ENCODE results near the gene PXDC1.

The PXDC1 gene

DNA sequence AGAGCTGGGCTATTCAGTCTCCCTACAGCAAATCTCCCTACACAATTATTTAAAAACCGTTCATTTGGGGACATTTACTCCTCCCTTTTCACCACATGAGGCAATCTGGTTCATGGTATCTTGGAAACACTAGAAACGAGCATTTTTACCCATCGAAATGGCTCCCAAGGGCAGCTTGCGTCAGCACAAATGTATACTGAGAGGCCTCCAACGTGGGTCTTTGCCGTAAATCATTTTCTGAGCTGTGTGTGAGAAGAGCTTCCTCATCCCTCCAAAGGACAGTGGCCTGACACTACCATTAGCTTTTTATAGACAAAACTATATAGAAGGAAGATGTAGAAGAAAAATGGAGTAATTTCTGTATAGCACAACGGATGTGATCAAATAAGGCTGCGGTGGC is 30.0 kb upstream of the PXDC1 start:
- Histone ChIP-seq H3K36me3 (ENCODE audit: insufficient read depth, insufficient read length, low read length) (no peaks in the 10 kb centered on the region), H3K4me3 (ENCODE audit: insufficient read length, low read depth) (no peak overlapping the region), H3K9me3 (ENCODE audit: insufficient read depth, low read length) (no peaks in the 10 kb centered on the region), H3K27me3 (ENCODE audit: insufficient read depth, insufficient read length) (no peaks in the 10 kb centered on the region), H3K4me1 (ENCODE audit: insufficient read depth, insufficient read length) (peaks cover 3% of the 10 kb centered on the region), H3K9ac (ENCODE audit: insufficient read length, low read depth) (no peak overlapping the region)
- DNase-seq (ENCODE audit: low read depth, low spot score): no peak
- no peak for TF ChIP-seq SUZ12 (IDR thresholded peaks at IDR 0.05; ENCODE audit: extremely low read depth, insufficient read depth, insufficient read length)
- no peak for TF ChIP-seq YY1 (IDR thresholded peaks at IDR 0.05; ENCODE audit: insufficient read depth, insufficient read length)
- no peak for TF ChIP-seq ZNF274 (IDR thresholded peaks at IDR 0.05; ENCODE audit: low read depth, low read length)

DNA sequence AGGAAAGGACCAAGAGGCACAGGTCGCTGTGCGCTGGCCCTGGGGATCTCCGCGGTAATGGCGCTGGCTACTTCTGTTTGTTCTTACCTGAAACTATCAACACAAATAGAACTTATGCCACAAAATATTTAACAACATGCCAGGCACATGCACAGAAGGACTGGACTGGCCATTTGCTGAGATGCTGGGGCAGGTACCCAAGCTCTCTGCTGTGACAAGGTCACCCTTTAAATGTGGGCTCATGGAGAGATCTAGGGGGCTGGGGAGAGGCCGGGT is 28.0 kb upstream of the PXDC1 start:
- TF ChIP-seq SUZ12 (IDR thresholded peaks at IDR 0.05; ENCODE audit: extremely low read depth, insufficient read depth, insufficient read length): no peak
- no peak for TF ChIP-seq ZNF274 (IDR thresholded peaks at IDR 0.05; ENCODE audit: low read depth, low read length)
- TF ChIP-seq YY1 (IDR thresholded peaks at IDR 0.05; ENCODE audit: insufficient read depth, insufficient read length): no peak
- no peak for DNase-seq (ENCODE audit: low read depth, low spot score)
- Histone ChIP-seq H3K4me3 (ENCODE audit: insufficient read length, low read depth) (no peak overlapping the region), H3K4me1 (ENCODE audit: insufficient read depth, insufficient read length) (peaks cover 3% of the 10 kb centered on the region), H3K27me3 (ENCODE audit: insufficient read depth, insufficient read length) (no peaks in the 10 kb centered on the region), H3K9ac (ENCODE audit: insufficient read length, low read depth) (no peak overlapping the region), H3K36me3 (ENCODE audit: insufficient read depth, insufficient read length, low read length) (no peaks in the 10 kb centered on the region), H3K9me3 (ENCODE audit: insufficient read depth, low read length) (no peaks in the 10 kb centered on the region)

DNA sequence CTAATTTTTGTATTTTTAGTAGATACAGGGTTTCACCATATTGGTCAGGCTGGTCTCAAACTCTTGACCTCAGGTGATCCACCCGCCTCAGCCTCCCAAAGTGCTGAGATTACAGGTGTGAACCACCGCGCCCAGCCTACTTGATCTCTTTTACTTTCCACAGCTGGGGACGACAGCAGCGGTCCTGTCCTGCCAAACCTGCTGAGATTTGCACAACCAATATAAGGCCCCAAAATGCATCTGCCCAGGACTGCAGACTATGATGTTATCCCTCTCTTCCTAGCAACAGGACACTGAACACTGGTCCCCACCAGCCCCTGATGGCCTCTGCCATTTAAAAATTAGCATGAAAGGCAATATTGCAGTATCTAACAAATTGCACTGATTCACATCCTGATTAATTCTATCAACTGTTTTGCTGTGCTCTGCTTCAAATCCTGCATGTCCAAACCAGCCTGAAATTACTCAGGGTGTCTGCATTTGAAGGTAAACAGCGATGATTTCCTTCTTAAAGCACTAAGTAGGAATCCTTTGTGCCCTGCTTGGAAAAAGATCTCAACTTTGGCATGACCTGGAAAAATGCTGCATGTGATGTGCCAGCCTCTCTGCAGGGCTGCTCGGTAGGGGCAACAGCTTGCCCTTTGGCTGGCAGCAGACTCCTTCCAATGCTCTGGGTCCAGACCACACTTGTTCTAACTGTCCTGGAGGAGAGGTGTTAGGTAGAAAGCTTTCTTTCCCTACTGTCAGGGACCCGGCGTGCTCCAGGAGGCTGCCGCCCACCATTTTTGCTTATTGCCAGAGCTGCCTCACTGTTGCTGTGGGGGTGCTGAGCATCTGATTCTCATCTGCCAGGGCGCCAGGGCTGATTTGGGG is 27.4 kb upstream of the PXDC1 start:
- Histone ChIP-seq H3K36me3 (ENCODE audit: insufficient read depth, insufficient read length, low read length) (no peaks in the 10 kb centered on the region), H3K9ac (ENCODE audit: insufficient read length, low read depth) (no peak overlapping the region), H3K27me3 (ENCODE audit: insufficient read depth, insufficient read length) (no peaks in the 10 kb centered on the region), H3K4me3 (ENCODE audit: insufficient read length, low read depth) (no peak overlapping the region), H3K4me1 (ENCODE audit: insufficient read depth, insufficient read length) (peaks cover 3% of the 10 kb centered on the region), H3K9me3 (ENCODE audit: insufficient read depth, low read length) (no peaks in the 10 kb centered on the region)
- TF ChIP-seq SUZ12 (IDR thresholded peaks at IDR 0.05; ENCODE audit: extremely low read depth, insufficient read depth, insufficient read length) (no peak), YY1 (IDR thresholded peaks at IDR 0.05; ENCODE audit: insufficient read depth, insufficient read length) (no peak), ZNF274 (IDR thresholded peaks at IDR 0.05; ENCODE audit: low read depth, low read length) (no peak)
- DNase-seq (ENCODE audit: low read depth, low spot score): no peak

DNA sequence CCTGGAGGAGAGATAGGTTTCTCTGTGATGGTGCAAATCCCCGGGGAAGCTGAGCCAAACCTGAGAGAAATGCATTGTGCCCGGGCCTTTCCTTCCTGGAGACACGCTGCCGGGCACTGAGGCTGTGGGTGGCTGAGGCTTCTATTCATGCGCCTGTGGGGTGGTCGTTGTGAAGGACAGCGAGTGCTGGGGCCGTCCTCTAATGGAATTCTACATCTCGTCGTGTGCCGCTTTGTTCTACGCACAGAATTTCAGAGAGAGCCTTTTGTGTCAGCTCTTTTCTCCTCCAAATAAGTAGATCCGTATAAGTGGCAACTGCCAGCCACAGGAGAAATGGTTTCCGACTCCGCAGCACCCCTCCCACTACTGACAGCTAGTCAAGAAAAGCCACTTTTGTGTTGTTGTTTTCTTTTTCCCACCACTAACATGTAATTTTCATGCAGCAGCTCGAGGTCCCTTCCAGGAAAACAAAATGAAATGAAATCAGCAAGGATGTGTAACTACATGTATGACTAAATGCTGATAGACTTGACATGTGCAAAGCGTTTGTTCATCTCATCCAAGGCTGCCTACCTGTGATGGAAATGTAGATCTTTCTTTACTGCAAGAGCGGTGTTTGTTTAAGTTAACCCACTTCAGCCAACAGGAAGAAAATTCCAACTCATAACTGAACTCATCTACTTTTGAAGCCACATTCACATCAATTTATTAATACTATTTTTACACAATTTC is 26.4 kb upstream of the PXDC1 start:
- TF ChIP-seq YY1 (IDR thresholded peaks at IDR 0.05; ENCODE audit: insufficient read depth, insufficient read length) (no peak), SUZ12 (IDR thresholded peaks at IDR 0.05; ENCODE audit: extremely low read depth, insufficient read depth, insufficient read length) (no peak), ZNF274 (IDR thresholded peaks at IDR 0.05; ENCODE audit: low read depth, low read length) (no peak)
- Histone ChIP-seq H3K4me1 (ENCODE audit: insufficient read depth, insufficient read length) (peaks cover 3% of the 10 kb centered on the region), H3K9me3 (ENCODE audit: insufficient read depth, low read length) (no peaks in the 10 kb centered on the region), H3K27me3 (ENCODE audit: insufficient read depth, insufficient read length) (no peaks in the 10 kb centered on the region), H3K36me3 (ENCODE audit: insufficient read depth, insufficient read length, low read length) (no peaks in the 10 kb centered on the region), H3K4me3 (ENCODE audit: insufficient read length, low read depth) (no peak overlapping the region), H3K9ac (ENCODE audit: insufficient read length, low read depth) (no peak overlapping the region)
- no peak for DNase-seq (ENCODE audit: low read depth, low spot score)

DNA sequence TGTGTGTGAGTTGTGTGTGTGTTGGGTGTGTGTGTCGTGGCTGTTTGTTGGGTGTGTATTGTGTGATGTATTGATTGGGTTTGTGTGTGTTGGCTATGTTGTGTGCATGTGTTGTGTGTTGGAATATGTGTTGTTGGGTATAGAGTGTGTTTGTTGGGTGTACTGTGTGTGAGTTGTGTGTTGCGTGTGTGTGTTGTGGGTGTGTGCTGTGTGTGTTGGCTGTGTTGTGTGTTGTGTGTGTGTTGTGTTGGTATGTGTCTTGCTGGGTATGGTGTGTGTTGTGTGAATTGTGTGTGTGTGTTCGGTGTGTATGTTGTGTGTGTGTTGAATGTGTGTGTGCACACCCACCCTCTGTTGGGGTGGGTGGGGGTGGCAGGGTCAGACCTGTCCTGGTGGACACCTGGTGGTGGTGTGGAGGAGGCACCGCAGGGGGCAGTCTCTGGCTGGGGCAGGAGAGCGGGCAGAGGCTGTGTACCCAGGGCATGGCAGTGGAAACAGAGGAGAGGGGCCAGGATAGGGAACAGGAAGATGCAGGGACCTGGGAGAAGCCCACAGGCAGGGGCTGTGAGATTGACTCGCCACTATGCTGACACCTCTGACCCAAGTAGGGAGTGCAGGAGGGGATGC is 25.5 kb upstream of the PXDC1 start:
- Histone ChIP-seq H3K4me3 (ENCODE audit: insufficient read length, low read depth) (no peak overlapping the region), H3K9me3 (ENCODE audit: insufficient read depth, low read length) (no peaks in the 10 kb centered on the region), H3K36me3 (ENCODE audit: insufficient read depth, insufficient read length, low read length) (no peaks in the 10 kb centered on the region), H3K4me1 (ENCODE audit: insufficient read depth, insufficient read length) (peaks cover 3% of the 10 kb centered on the region), H3K9ac (ENCODE audit: insufficient read length, low read depth) (no peak overlapping the region), H3K27me3 (ENCODE audit: insufficient read depth, insufficient read length) (no peaks in the 10 kb centered on the region)
- TF ChIP-seq ZNF274 (IDR thresholded peaks at IDR 0.05; ENCODE audit: low read depth, low read length) (no peak), SUZ12 (IDR thresholded peaks at IDR 0.05; ENCODE audit: extremely low read depth, insufficient read depth, insufficient read length) (no peak), YY1 (IDR thresholded peaks at IDR 0.05; ENCODE audit: insufficient read depth, insufficient read length) (no peak)
- DNase-seq (ENCODE audit: low read depth, low spot score): no peak

DNA sequence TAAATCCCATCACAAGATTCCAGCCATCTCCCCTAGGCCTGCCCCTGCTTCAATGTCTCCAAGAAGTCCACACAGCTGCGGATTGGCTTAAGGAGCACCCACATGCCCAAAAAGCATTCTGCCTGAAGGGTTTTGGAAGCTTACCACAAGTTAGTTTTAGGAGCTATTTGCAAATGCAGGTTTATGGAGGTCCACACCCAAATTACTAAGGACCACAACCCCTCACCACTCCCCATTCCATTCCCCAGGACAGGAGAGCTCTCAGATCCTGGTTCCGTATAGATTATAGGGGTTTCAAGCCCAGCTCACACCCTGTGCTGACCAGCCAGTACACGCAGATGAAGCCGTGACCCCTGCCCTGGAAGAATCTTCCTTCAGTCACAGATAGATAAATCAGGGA is 24.3 kb upstream of the PXDC1 start:
- TF ChIP-seq ZNF274 (IDR thresholded peaks at IDR 0.05; ENCODE audit: low read depth, low read length) (no peak), YY1 (IDR thresholded peaks at IDR 0.05; ENCODE audit: insufficient read depth, insufficient read length) (no peak), SUZ12 (IDR thresholded peaks at IDR 0.05; ENCODE audit: extremely low read depth, insufficient read depth, insufficient read length) (no peak)
- Histone ChIP-seq H3K36me3 (ENCODE audit: insufficient read depth, insufficient read length, low read length) (no peaks in the 10 kb centered on the region), H3K9me3 (ENCODE audit: insufficient read depth, low read length) (no peaks in the 10 kb centered on the region; the same call in 1 of the 2 replicates), H3K4me3 (ENCODE audit: insufficient read length, low read depth) (no peak overlapping the region), H3K4me1 (ENCODE audit: insufficient read depth, insufficient read length) (peaks cover 3% of the 10 kb centered on the region), H3K27me3 (ENCODE audit: insufficient read depth, insufficient read length) (no peaks in the 10 kb centered on the region), H3K9ac (ENCODE audit: insufficient read length, low read depth) (no peak overlapping the region)
- DNase-seq (ENCODE audit: low read depth, low spot score): no peak

DNA sequence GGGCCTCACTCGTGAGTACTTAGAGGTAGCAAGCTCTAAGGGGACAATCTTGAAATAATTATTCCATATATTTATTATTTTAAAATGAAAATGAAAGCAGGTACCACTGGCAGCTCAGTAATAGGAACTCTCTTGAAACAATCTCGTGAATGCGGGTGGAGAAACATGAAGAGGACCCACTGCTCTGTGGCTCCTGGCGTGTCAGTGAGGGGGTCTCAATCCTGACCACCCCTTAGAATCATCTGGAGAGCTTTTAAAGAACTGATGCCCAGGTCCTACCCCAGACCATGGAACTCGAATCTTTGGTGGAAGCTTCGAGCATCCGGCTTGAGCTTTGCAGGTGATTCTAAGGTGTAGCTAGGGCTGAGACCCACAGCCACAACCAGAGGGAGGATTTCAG is 23.9 kb upstream of the PXDC1 start:
- Histone ChIP-seq H3K9ac (ENCODE audit: insufficient read length, low read depth) (no peak overlapping the region), H3K36me3 (ENCODE audit: insufficient read depth, insufficient read length, low read length) (no peaks in the 10 kb centered on the region), H3K4me3 (ENCODE audit: insufficient read length, low read depth) (no peak overlapping the region), H3K27me3 (ENCODE audit: insufficient read depth, insufficient read length) (no peaks in the 10 kb centered on the region), H3K9me3 (ENCODE audit: insufficient read depth, low read length) (no peaks in the 10 kb centered on the region; the same call in 1 of the 2 replicates), H3K4me1 (ENCODE audit: insufficient read depth, insufficient read length) (peaks cover 3% of the 10 kb centered on the region)
- TF ChIP-seq SUZ12 (IDR thresholded peaks at IDR 0.05; ENCODE audit: extremely low read depth, insufficient read depth, insufficient read length) (no peak), ZNF274 (IDR thresholded peaks at IDR 0.05; ENCODE audit: low read depth, low read length) (no peak), YY1 (IDR thresholded peaks at IDR 0.05; ENCODE audit: insufficient read depth, insufficient read length) (no peak)
- no peak for DNase-seq (ENCODE audit: low read depth, low spot score)

All from NT2/D1 (cell line).